HepG2 (cell line): ENCODE results near the gene OR6F1. TPM values are rescaled to one million over a fixed set of nuclear protein-coding genes. Genes with fewer than 3 reads are reported as not detected.
"Not testable (repeated sequence)": the region's sequence is repeated elsewhere in the genome, so short reads cannot be mapped to it uniquely, and the experiment has no call there.

Experiments used
- ATAC-seq: fragments of 200-7000 bp; cut with Tn5 transposase; 3 replicates; pipeline ENCODE4 v1.9.1; 2020; ENCODE audit warnings: mild to moderate bottlenecking, moderate library complexity
- BruUV-seq: library from RNA; stranded (reverse); fragments of 400-500 nt; replicated peaks from 2 replicates; lab custom pipeline; 2021; lab: Mats Ljungman, UMichigan
- CTCF ChIA-PET: fragments of 300-600 bp; formaldehyde crosslinking; extraction: SDS; loops from one replicate; lab custom pipeline; 2021; ENCODE audit warnings: low total read pairs, inconsistent platforms, low intra/inter-chr PET ratio; lab: Yijun Ruan, JAX
- POLR2A ChIA-PET: fragments of 350-600 bp; sonication (Branson Sonifier 250); formaldehyde crosslinking; loops from one replicate; lab custom pipeline; 2020; ENCODE audit warnings: antibody characterized with exemption, inconsistent platforms; lab: Yijun Ruan, JAX
- DNase-seq: peaks from one replicate; pipeline ENCODE4 v3.0.0-alpha.2; 2015; ENCODE audit warnings: low spot score
- FAIRE-seq: peaks from 3 replicates; lab custom pipeline; 2011; peaks lifted over from hg19 to GRCh38; lab: Jason Lieb, UNC
- H2AFZ ChIP-seq: one replicate; pipeline ENCODE4 v1.6.1; 2011; ENCODE audit warnings: low read length, inconsistent platforms
- H3K27ac ChIP-seq: fragments of 300-600 bp; 3 replicates; pipeline ENCODE4 v1.8.0; 2011; ENCODE audit warnings: mixed run types, mild to moderate bottlenecking, mixed read lengths, low read length, inconsistent platforms; ENCODE audit not compliant: insufficient read depth; ENCODE audit errors: extremely low read length
- H3K27me3 ChIP-seq, 2 experiments: fragments of 200-600 bp in 1 of 2; 2 replicates in 1 of 2; 3 replicates in 1 of 2; pipeline versions ENCODE4 v1.6.0 to v1.8.0; 2011; ENCODE audit warnings: low read length in 2 of 2, mild to moderate bottlenecking in 2 of 2, moderate library complexity in 2 of 2, inconsistent platforms in 1 of 2; ENCODE audit not compliant: insufficient read depth in 2 of 2, control insufficient read depth in 1 of 2
- H3K36me3 ChIP-seq, 2 experiments: fragments of 200-600 bp in 1 of 2; replicated peaks in 1 of 2; 2 replicates in 1 of 2; 3 replicates in 1 of 2; pipeline versions ENCODE4 v1.5.1 to v1.8.0; 2011; ENCODE audit warnings: low read length in 2 of 2, inconsistent platforms in 1 of 2; ENCODE audit not compliant: insufficient read depth in 2 of 2, control insufficient read depth in 1 of 2
- H3K4me1 ChIP-seq: 2 replicates; pipeline ENCODE4 v1.5.1; 2012; ENCODE audit warnings: low read length, inconsistent platforms; ENCODE audit not compliant: insufficient read depth
- H3K4me2 ChIP-seq: 2 replicates; pipeline ENCODE4 v1.6.0; 2011; ENCODE audit warnings: low read depth, low read length, inconsistent platforms
- H3K4me3 ChIP-seq, 3 experiments: fragments of 200-600 bp in 1 of 3; sonication (generic), shearing (Covaris generic) in 1 of 3; replicated peaks in 1 of 3; 2 replicates each; pipeline ENCODE4 v1.5.1; 2011 to 2016; ENCODE audit warnings: low read length in 3 of 3, inconsistent platforms in 2 of 3, low read depth in 2 of 3, mild to moderate bottlenecking in 2 of 3, control low read depth in 1 of 3, mixed read lengths in 1 of 3; ENCODE audit not compliant: insufficient read depth in 1 of 3
- H3K79me2 ChIP-seq: one replicate; pipeline ENCODE4 v1.6.1; 2011; ENCODE audit warnings: low read length, inconsistent platforms; ENCODE audit not compliant: insufficient read depth
- H3K9ac ChIP-seq: 2 replicates; pipeline ENCODE4 v1.6.0; 2011; ENCODE audit warnings: mild to moderate bottlenecking, low read depth, low read length, inconsistent platforms; ENCODE audit not compliant: insufficient read depth
- H3K9me3 ChIP-seq: 2 replicates; pipeline ENCODE4 v1.5.1; 2012; ENCODE audit warnings: mild to moderate bottlenecking, low read length
- H4K20me1 ChIP-seq: 2 replicates; pipeline ENCODE4 v1.6.0; 2011; ENCODE audit warnings: inconsistent platforms, mild to moderate bottlenecking, low read length, moderate library complexity; ENCODE audit not compliant: insufficient read depth
- MEIS2 ChIP-seq: sonication (generic); formaldehyde crosslinking; IDR thresholded peaks from 2 replicates; pipeline ENCODE4 v1.9.0; 2021; ENCODE audit warnings: mild to moderate bottlenecking, missing genetic modification reagents
- NR2C2 ChIP-seq: sonication (generic); formaldehyde crosslinking; IDR thresholded peaks from 2 replicates; pipeline ENCODE4 v1.4.0; 2020; ENCODE audit warnings: missing genetic modification reagents, mild to moderate bottlenecking, moderate library complexity, borderline replicate concordance
- PLRG1 ChIP-seq: fragments of 450-650 bp; conservative IDR thresholded peaks from 2 replicates; pipeline ENCODE4 v1.6.1; 2016
- SP2 ChIP-seq: sonication (generic); formaldehyde crosslinking; IDR thresholded peaks from 2 replicates; pipeline ENCODE4 v1.5.1; 2020; ENCODE audit warnings: mild to moderate bottlenecking, missing genetic modification reagents
- YY1 ChIP-seq: IDR thresholded peaks from 2 replicates; pipeline ENCODE4 v1.6.1; 2011; ENCODE audit warnings: low read length, low read depth, moderate library complexity, mild to moderate bottlenecking; ENCODE audit not compliant: insufficient read depth, insufficient replicate concordance
- ZBTB37 ChIP-seq: sonication (generic); formaldehyde crosslinking; IDR thresholded peaks from 2 replicates; pipeline ENCODE4 v1.4.0; 2020; ENCODE audit warnings: mild to moderate bottlenecking, missing genetic modification reagents
- ZC3H4 ChIP-seq: sonication (generic); formaldehyde crosslinking; IDR thresholded peaks from 2 replicates; pipeline ENCODE4 v1.4.0; 2020; ENCODE audit warnings: missing genetic modification reagents, borderline replicate concordance
- ZNF143 ChIP-seq: sonication (generic); formaldehyde crosslinking; IDR thresholded peaks from 2 replicates; pipeline ENCODE4 v1.4.0; 2020; ENCODE audit warnings: missing genetic modification reagents
- ZNF382 ChIP-seq: sonication (generic); formaldehyde crosslinking; IDR thresholded peaks from 2 replicates; pipeline ENCODE4 v1.5.0; 2020; ENCODE audit warnings: missing genetic modification reagents, mild to moderate bottlenecking, borderline replicate concordance
- WGBS: methylation state at CpG from one replicate; pipeline ENCODE4 v1.1.6; 2017; ENCODE audit warnings: low lambda C conversion rate; 5-methylcytosine and 5-hydroxymethylcytosine counted together
- in situ Hi-C: cut with HindIII; loops from 2 replicates; pipeline ENCODE4 v1.10.0; 2017; ENCODE audit warnings: low pct_unique_long_range_greater_than_20kb; ENCODE audit not compliant: extremely low pct_ligation_motif_present
- intact Hi-C: fragments of 100-400 bp; cut with micrococcal nuclease; formaldehyde crosslinking; loops from one replicate; pipeline ENCODE4 v1.10.0; 2022; ENCODE audit not compliant: unreplicated experiment
- polyA plus RNA-seq, 8 experiments: library from polyadenylated mRNA; depleted of rRNA in 3 of 8; stranded (reverse) in 7 of 8; unstranded in 1 of 8; fragments of >200 nt; fragmentation: Illumina TruSeq in 4 of 8; extraction: Trizol in 4 of 8; gene quantifications; 2 replicates each; pipeline versions ENCODE4 v1.2.1 to v1.2.3, GENCODE V29; 2011 to 2016; ENCODE audit warnings: low read depth in 4 of 8, missing spikeins in 1 of 8, mixed read lengths in 1 of 8; ENCODE audit not compliant: insufficient read depth in 1 of 8
- total RNA-seq, 5 experiments: library from RNA; depleted of rRNA; stranded (reverse); fragments of >200 nt; fragmentation: Illumina TruSeq; extraction: Trizol; gene quantifications; 2 replicates each; pipeline ENCODE4 v1.2.3, GENCODE V29; 2016; ENCODE audit warnings: low read depth in 1 of 5

The OR6F1 gene
- total and polyA plus RNA-seq, 2 of the 13 experiments (the other 11 are each of a cell fraction or from before 2014, with no cell fraction given) = not detected

GRCh38 chr1:247760456-247760855 lies 44.0 kb upstream of the OR6F1 start, which contains the start of gene OR1C1:
Gene OR1C1 (minus strand): TSS chr1:247760556. CDS start chr1:247758406, 2,150 bp downstream.
- H3K79me2 ChIP-seq = no peaks in the 10 kb centered on the region
- no peak within 1 kb of the TSS for H3K4me2 ChIP-seq
- FAIRE-seq (no peak), ATAC-seq (no peak), DNase-seq (no peak)
- H3K27ac ChIP-seq = no peak within 1 kb of the TSS
- BruUV-seq = no TSS peak
- ChIA-PET POLR2A (no interaction called here), CTCF (no interaction called here)
- no peaks in the 10 kb centered on the region for H4K20me1 ChIP-seq
- peaks cover 68% of the 10 kb centered on the region for H3K9me3 ChIP-seq
- no peak for TF ChIP-seq MEIS2
- no peak for TF ChIP-seq PLRG1
- intact Hi-C loops = no loop called here
- no peaks in the 10 kb centered on the region for H3K36me3 ChIP-seq
- H3K4me3 ChIP-seq = no peak within 1 kb of the TSS
- in situ Hi-C loops = no loop called here
- no peak within 1 kb of the TSS for H2AFZ ChIP-seq
- WGBS = 1% methylated on average over 3 of the region's 3 CpGs
- no peaks in the 10 kb centered on the region for H3K4me1 ChIP-seq
- no peak within 1 kb of the TSS for H3K9ac ChIP-seq
- H3K27me3 ChIP-seq = no peaks in the 10 kb centered on the region

GRCh38 chr1:247754311-247754710 lies 37.9 kb upstream of the OR6F1 start:
- H3K36me3 ChIP-seq, H3K27ac ChIP-seq, H3K27me3 ChIP-seq, intact Hi-C loops, CTCF ChIA-PET, DNase-seq, ATAC-seq, POLR2A ChIA-PET, in situ Hi-C loops, H2AFZ ChIP-seq, H3K9ac ChIP-seq, H3K4me2 ChIP-seq, H4K20me1 ChIP-seq, FAIRE-seq, BruUV-seq, H3K4me1 ChIP-seq, H3K79me2 ChIP-seq, H3K4me3 ChIP-seq: not testable (repeated sequence)
- H3K9me3 ChIP-seq = peaks cover 65% of the 10 kb centered on the region
- WGBS = 0% methylated on average over 1 of the region's 1 CpG

GRCh38 chr1:247749870-247750269 lies 33.4 kb upstream of the OR6F1 start:
- Histone ChIP-seq H4K20me1 (no peaks in the 10 kb centered on the region), H3K36me3 (no peaks in the 10 kb centered on the region), H2AFZ (no peak overlapping the region), H3K9ac (no peak overlapping the region), H3K79me2 (no peaks in the 10 kb centered on the region), H3K27me3 (no peaks in the 10 kb centered on the region), H3K9me3 (peaks cover 65% of the 10 kb centered on the region), H3K27ac (no peak overlapping the region), H3K4me2 (no peak overlapping the region), H3K4me3 (no peak overlapping the region), H3K4me1 (no peaks in the 10 kb centered on the region)
- no TSS peak for BruUV-seq
- WGBS = no CpG with 5 or more reads among the region's 1 CpG
- no peak for ATAC-seq
- intact Hi-C loops (no loop called here), in situ Hi-C loops (no loop called here)
- ChIA-PET POLR2A (no interaction called here), CTCF (no interaction called here)
- no peak for FAIRE-seq
- DNase-seq = no peak
- TF ChIP-seq ZBTB37 (no peak), YY1 (no peak), NR2C2 (no peak), SP2 (CRISPR knock-in tag) (no peak), ZNF143 (no peak), ZNF382 (CRISPR knock-in tag) (no peak), ZC3H4 (CRISPR knock-in tag) (no peak)
